Panc1 (cell line): ENCODE results near the gene PTBP3. TPM values are rescaled to one million over a fixed set of nuclear protein-coding genes. Genes with fewer than 3 reads are reported as not detected.

ENCODE experiments used
- ATAC-seq: fragments of 200-7000 bp; cut with Tn5 transposase; 2 replicates; pipeline ENCODE4 v1.9.1; 2020; ENCODE audit warnings: mild to moderate bottlenecking, moderate library complexity
- BruUV-seq: library from RNA; stranded (reverse); fragments of 400-500 nt; replicated peaks from 2 replicates; lab custom pipeline; 2021; lab: Mats Ljungman, UMichigan
- CTCF ChIA-PET: fragments of 300-600 bp; sonication (Branson Sonifier 250); formaldehyde crosslinking; loops from one replicate; lab custom pipeline; 2022; ENCODE audit warnings: antibody characterized with exemption; lab: Charles Lee
- POLR2A ChIA-PET: fragments of 300-600 bp; sonication (Branson Sonifier 250); formaldehyde crosslinking; loops from one replicate; lab custom pipeline; 2022; ENCODE audit warnings: antibody characterized with exemption; lab: Charles Lee
- DNase-seq: peaks from one replicate; pipeline ENCODE4 v3.0.0-alpha.2; 2010; ENCODE audit warnings: low read depth, low spot score
- H3K27ac ChIP-seq: 2 replicates; pipeline ENCODE4 v1.5.1; 2011; ENCODE audit warnings: mild to moderate bottlenecking, low read length, inconsistent platforms
- H3K27me3 ChIP-seq: fragments of 200-500 bp; sonication (Bioruptor generic); 2 replicates; pipeline ENCODE4 v1.6.0; 2014; ENCODE audit warnings: low read length, inconsistent platforms; ENCODE audit not compliant: control insufficient read depth, insufficient read depth
- H3K36me3 ChIP-seq: fragments of 200-500 bp; sonication (Bioruptor generic); 2 replicates; pipeline ENCODE4 v1.5.1; 2014; ENCODE audit warnings: inconsistent platforms, mild to moderate bottlenecking, low read length, moderate library complexity; ENCODE audit not compliant: control insufficient read depth, insufficient read depth
- H3K4me1 ChIP-seq: 2 replicates; pipeline ENCODE4 v1.5.1; 2011; ENCODE audit warnings: inconsistent platforms, mild to moderate bottlenecking, low read length, moderate library complexity; ENCODE audit not compliant: control insufficient read depth, insufficient read depth
- H3K4me3 ChIP-seq, 2 experiments: 2 replicates each; pipeline ENCODE4 v1.5.1; 2011 to 2012; ENCODE audit warnings: low read depth in 2 of 2, low read length in 2 of 2, mild to moderate bottlenecking in 2 of 2, inconsistent platforms in 1 of 2, moderate library complexity in 1 of 2
- H3K9me3 ChIP-seq: fragments of 200-500 bp; sonication (Bioruptor generic); 2 replicates; pipeline ENCODE4 v1.5.1; 2014; ENCODE audit warnings: low read depth, mild to moderate bottlenecking, inconsistent platforms, low read length, moderate library complexity; ENCODE audit not compliant: control insufficient read depth, insufficient read depth
- CTCF ChIP-seq: fragments of 450-650 bp; IDR thresholded peaks from 2 replicates; pipeline ENCODE4 v1.5.1; 2017; ENCODE audit warnings: mild to moderate bottlenecking
- POLR2AphosphoS5 ChIP-seq: IDR thresholded peaks from 2 replicates; pipeline ENCODE4 v1.6.1; 2012; ENCODE audit warnings: mild to moderate bottlenecking, low read depth, low read length, moderate library complexity
- REST ChIP-seq, 2 experiments: IDR thresholded peaks; 2 replicates each; pipeline ENCODE4 v1.6.1; 2011 to 2012; ENCODE audit warnings: low read depth in 2 of 2, control low read depth in 1 of 2, low read length in 1 of 2, mild to moderate bottlenecking in 1 of 2, moderate library complexity in 1 of 2; ENCODE audit not compliant: insufficient read depth in 1 of 2
- SIN3A ChIP-seq: IDR thresholded peaks from 2 replicates; pipeline ENCODE4 v1.6.1; 2012; ENCODE audit warnings: low read depth, mild to moderate bottlenecking, low read length, moderate library complexity, borderline replicate concordance; ENCODE audit not compliant: insufficient read depth
- TCF7L2 ChIP-seq: IDR thresholded peaks from 2 replicates; pipeline ENCODE4 v1.6.1; 2011; ENCODE audit warnings: mild to moderate bottlenecking, low read depth, low read length, inconsistent platforms
- in situ Hi-C: cut with HindIII; loops from 2 replicates; pipeline ENCODE4 v1.10.0; 2016; ENCODE audit warnings: low sequenced_read_pairs, low pct_unique_long_range_greater_than_20kb
- intact Hi-C: fragments of 100-400 bp; cut with micrococcal nuclease; formaldehyde crosslinking; loops from one replicate; pipeline ENCODE4 v1.10.0; 2022; ENCODE audit not compliant: unreplicated experiment
- total RNA-seq: library from RNA; stranded (reverse); gene quantifications from one replicate; pipeline ENCODE4 v1.2.1, GENCODE V29; 2021; ENCODE audit not compliant: unreplicated experiment

The PTBP3 gene
- total RNA-seq, 1 experiment from 2014 or later = 82.5 TPM

- intact Hi-C loops (no loop called here), in situ Hi-C loops (no loop called here)
- ChIA-PET CTCF (no interaction called here), POLR2A (no interaction called here)
- no peaks in the 10 kb centered on the region for H3K9me3 ChIP-seq
- H3K36me3 ChIP-seq = no peaks in the 10 kb centered on the region
- no peak for ATAC-seq
- no peak overlapping the region for H3K27ac ChIP-seq
- BruUV-seq = no TSS peak
- H3K4me1 ChIP-seq = no peaks in the 10 kb centered on the region
- TF ChIP-seq REST (IDR thresholded peaks at IDR 0.05; ENCODE audit: insufficient read depth in 1 of 2, low read depth in 2 of 2, low read length in 1 of 2) = no peak
- TF ChIP-seq CTCF = no peak
- TF ChIP-seq TCF7L2 = no peak
- TF ChIP-seq POLR2AphosphoS5 = no peak
- no peak for TF ChIP-seq SIN3A
- DNase-seq = no peak
- no peaks in the 10 kb centered on the region for H3K27me3 ChIP-seq
- no peak overlapping the region for H3K4me3 ChIP-seq
Measured at GRCh38 chr9:112274600-112274999, 58.8 kb downstream of the PTBP3 start.

- Histone ChIP-seq H3K27me3 (no peaks in the 10 kb centered on the region), H3K9me3 (no peaks in the 10 kb centered on the region), H3K4me3 (no peak overlapping the region), H3K27ac (no peak overlapping the region), H3K4me1 (no peaks in the 10 kb centered on the region), H3K36me3 (no peaks in the 10 kb centered on the region)
- no TSS peak for BruUV-seq
- in situ Hi-C loops = no loop called here
- intact Hi-C loops = no loop called here
- no peak for DNase-seq
- ATAC-seq = no peak
- TF ChIP-seq CTCF (no peak), SIN3A (no peak), TCF7L2 (no peak), POLR2AphosphoS5 (no peak), REST (IDR thresholded peaks at IDR 0.05; ENCODE audit: insufficient read depth in 1 of 2, low read depth in 2 of 2, low read length in 1 of 2) (no peak)
- POLR2A ChIA-PET = no interaction called here
- CTCF ChIA-PET = no interaction called here
Measured at GRCh38 chr9:112273876-112274275, 59.5 kb downstream of the PTBP3 start.
